A673 (cell line): ENCODE data around the gene TARBP1. TPM values are rescaled to one million over a fixed set of nuclear protein-coding genes. Genes with fewer than 3 reads are reported as not detected.

Experiments used
- BruUV-seq: library from RNA; stranded (reverse); fragments of 400-500 nt; replicated peaks from 2 replicates; lab custom pipeline; 2021; lab: Mats Ljungman, UMichigan
- CTCF ChIA-PET: fragments of 300-600 bp; sonication (Branson Sonifier 250); formaldehyde crosslinking; loops from one replicate; lab custom pipeline; 2022; ENCODE audit warnings: antibody characterized with exemption; lab: Charles Lee
- POLR2A ChIA-PET: fragments of 300-600 bp; sonication (Branson Sonifier 250); formaldehyde crosslinking; loops from one replicate; lab custom pipeline; 2022; ENCODE audit warnings: antibody characterized with exemption; ENCODE audit not compliant: low non-redundant PET; lab: Charles Lee
- DNase-seq: peaks from one replicate; pipeline ENCODE4 v3.0.0-alpha.2; 2015; ENCODE audit warnings: low spot score
- H3K27ac ChIP-seq: fragments of 200-600 bp; sonication (generic); 2 replicates; pipeline ENCODE4 v1.5.1; 2016; ENCODE audit warnings: mixed run types, low read depth, mild to moderate bottlenecking, mixed read lengths, antibody characterized with exemption, low read length; ENCODE audit not compliant: poor library complexity, severe bottlenecking
- H3K27me3 ChIP-seq: fragments of 200-600 bp; sonication (generic); replicated peaks from 2 replicates; pipeline ENCODE4 v1.6.1; 2017; ENCODE audit warnings: mixed run types, low read depth, mild to moderate bottlenecking, mixed read lengths, antibody characterized with exemption, low read length; ENCODE audit not compliant: insufficient read depth, poor library complexity
- H3K36me3 ChIP-seq: fragments of 200-600 bp; sonication (generic); 2 replicates; pipeline ENCODE4 v1.6.1; 2016; ENCODE audit warnings: mixed run types, mild to moderate bottlenecking, mixed read lengths, antibody characterized with exemption, low read length; ENCODE audit not compliant: insufficient read depth, poor library complexity, severe bottlenecking
- H3K4me1 ChIP-seq: fragments of 200-600 bp; sonication (generic); 2 replicates; pipeline ENCODE4 v1.6.1; 2017; ENCODE audit warnings: mixed run types, mild to moderate bottlenecking, mixed read lengths, antibody characterized with exemption, low read length; ENCODE audit not compliant: insufficient read depth, poor library complexity, severe bottlenecking
- H3K4me3 ChIP-seq: fragments of 200-600 bp; sonication (generic); 2 replicates; pipeline ENCODE4 v1.5.1; 2016; ENCODE audit warnings: low read depth, mixed run types, mild to moderate bottlenecking, mixed read lengths, low read length; ENCODE audit not compliant: poor library complexity, severe bottlenecking
- H3K9me3 ChIP-seq: fragments of 200-600 bp; sonication (generic); 2 replicates; pipeline ENCODE4 v1.6.1; 2016; ENCODE audit warnings: mixed run types, low read depth, mild to moderate bottlenecking, mixed read lengths, antibody characterized with exemption, low read length; ENCODE audit not compliant: poor library complexity, severe bottlenecking
- CTCF ChIP-seq: fragments of 300-800, 200-600 bp; sonication (generic); conservative IDR thresholded peaks from 2 replicates; pipeline ENCODE4 v1.5.1; 2017; ENCODE audit warnings: low read depth, mild to moderate bottlenecking, antibody characterized with exemption, low read length, moderate library complexity, mixed read lengths
- EZH2 ChIP-seq: fragments of 200-600 bp; sonication (generic); IDR thresholded peaks from 2 replicates; pipeline ENCODE4 v1.6.1; 2017; ENCODE audit warnings: borderline replicate concordance, low read depth, mild to moderate bottlenecking, mixed read lengths, antibody characterized with exemption, low read length; ENCODE audit not compliant: poor library complexity, severe bottlenecking
- intact Hi-C: fragments of 100-400 bp; cut with micrococcal nuclease; formaldehyde crosslinking; loops from one replicate; pipeline ENCODE4 v1.10.0; 2022; ENCODE audit not compliant: unreplicated experiment
- total RNA-seq: library from RNA; stranded (reverse); gene quantifications from 2 replicates; pipeline ENCODE4 v1.2.3, GENCODE V29; 2021

The TARBP1 gene
- total RNA-seq, 1 experiment from 2014 or later: 28.0 TPM

- BruUV-seq: no TSS peak
- intact Hi-C loops: no loop called here
- TF ChIP-seq CTCF (no peak), EZH2 (no peak)
- no peak for DNase-seq
- Histone ChIP-seq H3K4me3 (no peak overlapping the region), H3K27me3 (no peaks in the 10 kb centered on the region), H3K9me3 (no peaks in the 10 kb centered on the region), H3K27ac (no peak overlapping the region), H3K4me1 (peaks cover 53% of the 10 kb centered on the region), H3K36me3 (no peaks in the 10 kb centered on the region)
- ChIA-PET POLR2A (no interaction called here), CTCF (no interaction called here)
These were observed 23.8 kb upstream of the TARBP1 start for GRCh38 chr1:234502785-234503184.

- Histone ChIP-seq H3K27me3 (no peaks in the 10 kb centered on the region), H3K9me3 (no peaks in the 10 kb centered on the region), H3K4me3 (no peak overlapping the region), H3K4me1 (peaks cover 43% of the 10 kb centered on the region), H3K27ac (peak overlapping the region; percentile 83), H3K36me3 (no peaks in the 10 kb centered on the region)
- DNase-seq: peak; percentile 74
- ChIA-PET CTCF (interaction anchor here (2.3 kb wide), 1 partner anchor 583 kb away, joined by 13 read pairs; no protein-coding TSS in a partner anchor), POLR2A (interaction anchor here (0.8 kb wide), 1 partner anchor 111 kb away, joined by 5 read pairs; no protein-coding TSS in a partner anchor)
- intact Hi-C loops: no loop called here
- TF ChIP-seq EZH2 (no peak), CTCF (no peak)
- no TSS peak for BruUV-seq
These were observed 21.3 kb upstream of the TARBP1 start for GRCh38 chr1:234500269-234500668.

GRCh38 chr1:234499943-234500245, 20.9 kb upstream of the TARBP1 start:
- intact Hi-C loops: loop anchor here (1.0 to 10.0 kb wide), 4 partner anchors 103 to 593 kb away; no protein-coding TSS in a partner anchor
- peaks cover 43% of the 10 kb centered on the region for H3K4me1 ChIP-seq
- H3K27me3 ChIP-seq: no peaks in the 10 kb centered on the region
- TF ChIP-seq EZH2 (no peak), CTCF (no peak)
- ChIA-PET POLR2A (interaction anchor here (0.6 to 0.8 kb wide), 2 partner anchors 112 to 113 kb away, joined by 3 to 5 read pairs; no protein-coding TSS in a partner anchor), CTCF (interaction anchor here (0.6 to 2.3 kb wide), 5 partner anchors 18 to 593 kb away, joined by 4 to 13 read pairs (median 6); partner anchors contain the start of gene IRF2BP2)
- H3K4me3 ChIP-seq: peak overlapping the region; percentile 1
- H3K9me3 ChIP-seq: no peaks in the 10 kb centered on the region
- BruUV-seq: no TSS peak
- H3K27ac ChIP-seq: peak overlapping the region; percentile 83
- H3K36me3 ChIP-seq: no peaks in the 10 kb centered on the region
- peak; percentile 68 for DNase-seq
